PC-9 (cell line): ENCODE results near the gene USP3. TPM values are rescaled to one million over a fixed set of nuclear protein-coding genes. Genes with fewer than 3 reads are reported as not detected.

Source experiments
- Bru-seq: library from RNA; stranded (reverse); fragments of 400-500 nt; gene quantifications from one replicate; lab custom pipeline; 2021; lab: Mats Ljungman, UMichigan
- BruChase-seq, 2 experiments: library from RNA; stranded (reverse); fragments of 400-500 nt; gene quantifications; one replicate each; lab custom pipeline; 2021; lab: Mats Ljungman, UMichigan
- BruUV-seq: library from RNA; stranded (reverse); fragments of 400-500 nt; replicated peaks from 2 replicates; lab custom pipeline; 2021; lab: Mats Ljungman, UMichigan
- CTCF ChIA-PET: fragments of 300-600 bp; sonication (Branson Sonifier 250); formaldehyde crosslinking; loops from one replicate; lab custom pipeline; 2022; ENCODE audit warnings: antibody characterized with exemption; lab: Charles Lee
- POLR2A ChIA-PET: fragments of 300-600 bp; sonication (Branson Sonifier 250); formaldehyde crosslinking; loops from one replicate; lab custom pipeline; 2022; ENCODE audit warnings: antibody characterized with exemption; ENCODE audit not compliant: unreplicated experiment; lab: Charles Lee
- DNase-seq, 2 experiments: peaks; one replicate each; pipeline versions ENCODE4 v3.0.0 to v3.0.0-alpha.2; 2015 to 2022; ENCODE audit warnings: mixed read lengths in 1 of 2
- H2AFZ ChIP-seq: fragments of 200-600 bp; sonication (generic); 2 replicates; pipeline ENCODE4 v1.8.1; 2017; ENCODE audit warnings: antibody characterized with exemption
- H3F3A ChIP-seq: fragments of 200-600 bp; sonication (generic); 2 replicates; pipeline ENCODE4 v1.8.1; 2017; ENCODE audit warnings: antibody characterized with exemption, mild to moderate bottlenecking, low read depth; ENCODE audit not compliant: insufficient read depth
- H3K27ac ChIP-seq: fragments of 200-600 bp; sonication (generic); 2 replicates; pipeline ENCODE4 v1.6.1; 2016; ENCODE audit warnings: mixed run types
- H3K27me3 ChIP-seq: fragments of 200-600 bp; sonication (generic); 2 replicates; pipeline ENCODE4 v1.6.1; 2016; ENCODE audit warnings: low read depth, mixed run types; ENCODE audit not compliant: insufficient read depth
- H3K36me3 ChIP-seq: fragments of 200-600 bp; sonication (generic); 2 replicates; pipeline ENCODE4 v1.6.1; 2016; ENCODE audit warnings: low read depth, mixed run types
- H3K4me1 ChIP-seq: fragments of 200-600 bp; sonication (generic); replicated peaks from 2 replicates; pipeline ENCODE4 v1.6.1; 2016; ENCODE audit warnings: mixed run types; ENCODE audit not compliant: insufficient read depth
- H3K4me2 ChIP-seq: fragments of 200-600 bp; sonication (generic); 2 replicates; pipeline ENCODE4 v1.6.1; 2017; ENCODE audit warnings: mixed run types
- H3K4me3 ChIP-seq: fragments of 200-600 bp; sonication (generic); 2 replicates; pipeline ENCODE4 v1.6.1; 2016; ENCODE audit warnings: mixed run types
- H3K79me2 ChIP-seq: fragments of 200-600 bp; sonication (generic); 2 replicates; pipeline ENCODE4 v1.6.1; 2017; ENCODE audit warnings: low read depth, mixed run types
- H3K9me2 ChIP-seq: fragments of 200-600 bp; sonication (generic); 2 replicates; pipeline ENCODE4 v1.8.1; 2017; ENCODE audit warnings: mild to moderate bottlenecking; ENCODE audit not compliant: insufficient read depth
- H3K9me3 ChIP-seq: fragments of 200-600 bp; sonication (generic); 2 replicates; pipeline ENCODE4 v1.8.1; 2016; ENCODE audit warnings: low read depth; ENCODE audit not compliant: insufficient read depth
- H4K20me1 ChIP-seq: fragments of 200-600 bp; sonication (generic); 2 replicates; pipeline ENCODE4 v1.8.1; 2017; ENCODE audit not compliant: insufficient read depth
- EZH2 ChIP-seq: fragments of 200-600 bp; sonication (generic); IDR thresholded peaks from 2 replicates; pipeline ENCODE4 v1.8.0; 2017; ENCODE audit warnings: antibody characterized with exemption, low read depth
- intact Hi-C: fragments of 100-400 bp; cut with micrococcal nuclease; formaldehyde crosslinking; loops from one replicate; pipeline ENCODE4 v1.10.0; 2022; ENCODE audit not compliant: unreplicated experiment
- long read RNA-seq: library from polyadenylated mRNA; stranded (forward); transcript quantifications from one replicate; pipeline ENCODE4 v2.0.0, GENCODE V29; 2022
- total RNA-seq: library from RNA; stranded (reverse); gene quantifications from 2 replicates; pipeline ENCODE4 v1.2.3, GENCODE V29; 2021
- TF ChIP-seq, protein P1 (sequence below): fragments of 200-600 bp; sonication (generic); conservative IDR thresholded peaks from 2 replicates; pipeline ENCODE4 v1.6.1; 2017; ENCODE audit warnings: mixed run types, antibody characterized with exemption, mild to moderate bottlenecking, moderate library complexity

The USP3 gene, protein sequence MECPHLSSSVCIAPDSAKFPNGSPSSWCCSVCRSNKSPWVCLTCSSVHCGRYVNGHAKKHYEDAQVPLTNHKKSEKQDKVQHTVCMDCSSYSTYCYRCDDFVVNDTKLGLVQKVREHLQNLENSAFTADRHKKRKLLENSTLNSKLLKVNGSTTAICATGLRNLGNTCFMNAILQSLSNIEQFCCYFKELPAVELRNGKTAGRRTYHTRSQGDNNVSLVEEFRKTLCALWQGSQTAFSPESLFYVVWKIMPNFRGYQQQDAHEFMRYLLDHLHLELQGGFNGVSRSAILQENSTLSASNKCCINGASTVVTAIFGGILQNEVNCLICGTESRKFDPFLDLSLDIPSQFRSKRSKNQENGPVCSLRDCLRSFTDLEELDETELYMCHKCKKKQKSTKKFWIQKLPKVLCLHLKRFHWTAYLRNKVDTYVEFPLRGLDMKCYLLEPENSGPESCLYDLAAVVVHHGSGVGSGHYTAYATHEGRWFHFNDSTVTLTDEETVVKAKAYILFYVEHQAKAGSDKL
- 57.5 and 59.7 TPM in 2 replicates for total RNA-seq
- Bru-seq, nascent RNA, result percentile 92 among the genes with signal in this experiment
- percentile 90 among the genes with signal in this experiment for BruChase-seq, experiment 1, labeled RNA remaining after a 2-hour chase
- percentile 82 among the genes with signal in this experiment for BruChase-seq, experiment 2, labeled RNA remaining after a 6-hour chase
- long read RNA-seq, full-length matches to known transcripts, result 51 of 75 reads
- long read RNA-seq, partial matches to known transcripts, result 1 of 75 reads
- long read RNA-seq, other reads (novel, unspliced or antisense), result 23 of 75 reads

DNA sequence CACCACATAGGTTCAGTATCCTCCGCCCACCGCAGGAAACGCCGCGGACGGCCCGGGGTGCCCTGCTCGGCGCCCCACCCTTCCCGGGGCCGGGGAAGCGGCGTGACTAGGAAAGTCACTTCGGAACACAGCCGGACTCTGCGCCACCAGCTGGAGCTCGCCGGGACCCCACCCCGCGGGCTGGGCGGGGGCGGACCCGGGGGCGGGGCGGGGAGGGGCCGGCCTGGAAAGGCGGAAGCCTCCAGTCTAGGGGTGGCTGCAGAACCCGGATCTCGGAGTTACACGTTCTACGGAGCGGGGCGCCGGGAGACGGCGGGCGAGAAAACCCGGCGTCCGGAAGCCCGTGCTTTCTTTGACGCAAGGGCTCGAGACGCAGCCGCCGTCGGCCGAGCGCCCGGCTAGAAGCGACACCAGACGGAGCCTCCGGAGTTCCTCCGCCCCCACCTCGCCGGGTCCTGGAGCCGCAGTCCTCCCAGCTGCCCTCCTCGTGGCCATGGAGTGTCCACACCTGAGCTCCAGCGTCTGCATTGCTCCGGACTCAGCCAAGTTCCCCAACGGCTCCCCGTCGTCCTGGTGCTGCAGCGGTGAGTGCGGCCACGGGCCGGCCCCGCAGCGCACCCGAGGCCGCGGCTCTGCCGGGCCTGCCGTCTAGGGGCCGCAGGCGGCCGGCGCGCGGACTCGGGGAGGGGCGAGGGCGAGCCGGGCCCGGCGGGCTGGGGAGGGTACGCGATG lies at the start of gene USP3:
Gene USP3, plus strand, starts transcription at position 347 of the 732 bp plus-strand sequence. Its CDS starts 147 bp downstream, at position 494.
- intact Hi-C loops, result loop anchor here (5.0 kb wide), 3 partner anchors 37 to 588 kb away; partner anchors contain the start of gene CIAO2A
- CTCF ChIA-PET, result interaction anchor here (0.6 to 1.5 kb wide), 2 partner anchors 17 to 171 kb away, joined by 8 to 14 read pairs; no protein-coding TSS in a partner anchor
- H4K20me1 ChIP-seq, result peaks cover 25% of the 10 kb centered on the region
- peaks cover 53% of the 10 kb centered on the region for H3F3A ChIP-seq
- H3K4me2 ChIP-seq, result peak within 1 kb of the TSS; percentile 100
- TF ChIP-seq, protein P1, sequence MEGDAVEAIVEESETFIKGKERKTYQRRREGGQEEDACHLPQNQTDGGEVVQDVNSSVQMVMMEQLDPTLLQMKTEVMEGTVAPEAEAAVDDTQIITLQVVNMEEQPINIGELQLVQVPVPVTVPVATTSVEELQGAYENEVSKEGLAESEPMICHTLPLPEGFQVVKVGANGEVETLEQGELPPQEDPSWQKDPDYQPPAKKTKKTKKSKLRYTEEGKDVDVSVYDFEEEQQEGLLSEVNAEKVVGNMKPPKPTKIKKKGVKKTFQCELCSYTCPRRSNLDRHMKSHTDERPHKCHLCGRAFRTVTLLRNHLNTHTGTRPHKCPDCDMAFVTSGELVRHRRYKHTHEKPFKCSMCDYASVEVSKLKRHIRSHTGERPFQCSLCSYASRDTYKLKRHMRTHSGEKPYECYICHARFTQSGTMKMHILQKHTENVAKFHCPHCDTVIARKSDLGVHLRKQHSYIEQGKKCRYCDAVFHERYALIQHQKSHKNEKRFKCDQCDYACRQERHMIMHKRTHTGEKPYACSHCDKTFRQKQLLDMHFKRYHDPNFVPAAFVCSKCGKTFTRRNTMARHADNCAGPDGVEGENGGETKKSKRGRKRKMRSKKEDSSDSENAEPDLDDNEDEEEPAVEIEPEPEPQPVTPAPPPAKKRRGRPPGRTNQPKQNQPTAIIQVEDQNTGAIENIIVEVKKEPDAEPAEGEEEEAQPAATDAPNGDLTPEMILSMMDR, result no peak; the same call in 1 of the 2 replicates
- no peak for TF ChIP-seq EZH2
- peak within 1 kb of the TSS; percentile 84 for H2AFZ ChIP-seq
- H3K79me2 ChIP-seq, result peaks cover 49% of the 10 kb centered on the region
- H3K27ac ChIP-seq, result peak within 1 kb of the TSS; percentile 97
- no peaks in the 10 kb centered on the region for H3K36me3 ChIP-seq
- DNase-seq, result peak; percentile 75 to 95
- POLR2A ChIA-PET, result interaction anchor here (0.6 kb wide), 4 partner anchors 12 to 1008 kb away, joined by 3 to 5 read pairs (median 3); no protein-coding TSS in a partner anchor
- peak within 1 kb of the TSS; percentile 91 for H3K4me3 ChIP-seq
- H3K9me3 ChIP-seq, result no peaks in the 10 kb centered on the region
- BruUV-seq, result no TSS peak
- H3K9me2 ChIP-seq, result no peaks in the 10 kb centered on the region
- no peaks in the 10 kb centered on the region for H3K27me3 ChIP-seq
- peaks cover 66% of the 10 kb centered on the region for H3K4me1 ChIP-seq

DNA sequence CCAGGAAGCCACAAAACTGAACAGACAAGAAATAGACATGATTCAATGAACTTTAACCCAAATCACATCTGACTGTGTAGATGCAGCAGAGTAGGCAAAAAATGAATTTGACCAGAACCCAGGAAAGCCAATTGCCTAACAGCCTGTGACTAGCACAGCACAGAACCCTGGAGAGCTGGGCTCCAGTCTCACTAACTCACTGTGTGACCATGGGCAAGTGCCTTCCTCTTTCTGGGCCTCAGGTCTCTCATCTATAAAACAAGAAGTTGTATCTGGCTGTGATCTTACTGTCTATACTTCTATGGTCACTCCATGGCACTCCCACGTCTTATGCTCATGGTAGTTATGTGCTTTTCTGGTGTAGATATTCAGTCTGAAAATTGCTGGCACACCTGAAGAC lies 48.1 kb upstream of the USP3 start:
- ChIA-PET CTCF (no interaction called here), POLR2A (no interaction called here)
- Histone ChIP-seq H3K36me3 (no peaks in the 10 kb centered on the region), H3K4me3 (no peak overlapping the region), H3K27me3 (no peaks in the 10 kb centered on the region), H3K27ac (no peak overlapping the region), H3K79me2 (no peaks in the 10 kb centered on the region), H3K4me1 (0 out of 2 replicates have a peak, but pooled peaks cover 4% of the 10 kb centered on the region), H2AFZ (no peak overlapping the region), H3F3A (no peaks in the 10 kb centered on the region), H3K4me2 (no peak overlapping the region), H3K9me2 (no peaks in the 10 kb centered on the region), H4K20me1 (no peaks in the 10 kb centered on the region), H3K9me3 (no peaks in the 10 kb centered on the region)
- TF ChIP-seq, protein P1, result no peak
- TF ChIP-seq EZH2, result no peak
- no peak for DNase-seq
- intact Hi-C loops, result no loop called here
- no TSS peak for BruUV-seq

DNA sequence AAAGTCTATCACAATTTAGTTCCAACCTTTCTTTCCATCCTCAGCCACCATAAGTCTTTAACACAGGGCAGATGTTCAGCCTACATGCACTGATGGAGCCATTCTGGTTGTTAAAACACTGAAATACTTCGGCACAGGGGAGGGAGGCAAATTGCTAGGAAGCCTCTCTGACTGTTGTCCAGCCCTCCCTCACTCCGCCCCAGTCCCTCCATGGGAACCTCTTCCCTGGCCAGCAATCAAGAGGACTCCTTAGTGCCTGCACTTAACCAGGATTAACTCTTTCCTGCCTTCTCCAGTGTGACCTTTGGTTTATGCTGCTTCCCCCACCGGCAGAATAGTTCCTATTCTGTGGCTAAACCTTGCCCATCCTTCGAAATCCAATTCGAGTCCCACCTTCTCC lies 47.0 kb upstream of the USP3 start:
- no TSS peak for BruUV-seq

More for the DNA sequence above, 47.0 kb upstream of the USP3 start:
- H3K4me2 ChIP-seq, result no peak overlapping the region
- H3K9me3 ChIP-seq, result no peaks in the 10 kb centered on the region
- no peaks in the 10 kb centered on the region for H3K9me2 ChIP-seq
- ChIA-PET CTCF (no interaction called here), POLR2A (no interaction called here)
- no peak overlapping the region for H3K4me3 ChIP-seq
- no peaks in the 10 kb centered on the region for H3K27me3 ChIP-seq
- H3K27ac ChIP-seq, result no peak overlapping the region
- H3K4me1 ChIP-seq, result peaks cover 13% of the 10 kb centered on the region
- no peaks in the 10 kb centered on the region for H3F3A ChIP-seq
- no peaks in the 10 kb centered on the region for H4K20me1 ChIP-seq
- no peaks in the 10 kb centered on the region for H3K79me2 ChIP-seq
- H2AFZ ChIP-seq, result no peak overlapping the region
- intact Hi-C loops, result no loop called here
- DNase-seq, result no peak
- H3K36me3 ChIP-seq, result no peaks in the 10 kb centered on the region
- TF ChIP-seq, protein P1, result no peak
- no peak for TF ChIP-seq EZH2
